GM12891 (cell line): ENCODE results near the gene DAGLB. TPM values are rescaled to one million over a fixed set of nuclear protein-coding genes. Genes with fewer than 3 reads are reported as not detected.

Experiments used
- DNase-seq: peaks from one replicate; pipeline ENCODE4 v3.0.0; 2011; ENCODE audit warnings: low spot score; ENCODE audit not compliant: insufficient read length
- FAIRE-seq: peaks from 2 replicates; lab custom pipeline; 2011; peaks lifted over from hg19 to GRCh38; lab: Jason Lieb, UNC
- PAX5 ChIP-seq: IDR thresholded peaks from 2 replicates; pipeline ENCODE4 v1.6.1; 2011; ENCODE audit warnings: low read length, moderate library complexity, mild to moderate bottlenecking; ENCODE audit not compliant: insufficient read depth, severe bottlenecking
- POLR2A ChIP-seq: IDR thresholded peaks from 2 replicates; pipeline ENCODE4 v1.6.1; 2011; ENCODE audit warnings: low read depth, low read length, control low read depth
- POLR2AphosphoS5 ChIP-seq: IDR thresholded peaks from 2 replicates; pipeline ENCODE4 v1.6.1; 2011; ENCODE audit warnings: low read depth, low read length, control low read depth
- POU2F2 ChIP-seq: IDR thresholded peaks from 2 replicates; pipeline ENCODE4 v1.6.1; 2011; ENCODE audit warnings: low read depth, mild to moderate bottlenecking, control low read depth, low read length, moderate library complexity
- SPI1 ChIP-seq: IDR thresholded peaks from 2 replicates; pipeline ENCODE4 v1.6.1; 2011; ENCODE audit warnings: low read depth, low read length, control low read depth
- TAF1 ChIP-seq: IDR thresholded peaks from 2 replicates; pipeline ENCODE4 v1.6.1; 2011; ENCODE audit warnings: low read depth, low read length, control low read depth
- polyA plus RNA-seq: library from polyadenylated mRNA; unstranded; fragments of >200 nt; gene quantifications from one replicate; pipeline ENCODE4 v1.2.1, GENCODE V29; 2012; ENCODE audit warnings: low read depth, missing spikeins, inconsistent platforms; ENCODE audit not compliant: missing spikeins

The DAGLB gene, protein sequence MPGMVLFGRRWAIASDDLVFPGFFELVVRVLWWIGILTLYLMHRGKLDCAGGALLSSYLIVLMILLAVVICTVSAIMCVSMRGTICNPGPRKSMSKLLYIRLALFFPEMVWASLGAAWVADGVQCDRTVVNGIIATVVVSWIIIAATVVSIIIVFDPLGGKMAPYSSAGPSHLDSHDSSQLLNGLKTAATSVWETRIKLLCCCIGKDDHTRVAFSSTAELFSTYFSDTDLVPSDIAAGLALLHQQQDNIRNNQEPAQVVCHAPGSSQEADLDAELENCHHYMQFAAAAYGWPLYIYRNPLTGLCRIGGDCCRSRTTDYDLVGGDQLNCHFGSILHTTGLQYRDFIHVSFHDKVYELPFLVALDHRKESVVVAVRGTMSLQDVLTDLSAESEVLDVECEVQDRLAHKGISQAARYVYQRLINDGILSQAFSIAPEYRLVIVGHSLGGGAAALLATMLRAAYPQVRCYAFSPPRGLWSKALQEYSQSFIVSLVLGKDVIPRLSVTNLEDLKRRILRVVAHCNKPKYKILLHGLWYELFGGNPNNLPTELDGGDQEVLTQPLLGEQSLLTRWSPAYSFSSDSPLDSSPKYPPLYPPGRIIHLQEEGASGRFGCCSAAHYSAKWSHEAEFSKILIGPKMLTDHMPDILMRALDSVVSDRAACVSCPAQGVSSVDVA
- polyA plus RNA-seq: 4.4 TPM

- TF ChIP-seq POU2F2 (no peak), POLR2AphosphoS5 (peak; percentile 88), TAF1 (peak; percentile 43; the same call in 1 of the 2 replicates), SPI1 (no peak), PAX5 (peak; percentile 24), POLR2A (peak; percentile 92)
- DNase-seq: peak; percentile 95
- FAIRE-seq: peak; percentile 97
Measured at GRCh38 chr7:6447581-6448199, at the start of gene DAGLB. DAGLB (minus strand) TSS chr7:6447954; CDS start chr7:6447842, 112 bp downstream.

GRCh38 chr7:6497637-6497905 lies 49.8 kb upstream of the DAGLB start:
- FAIRE-seq (no peak), DNase-seq (no peak)
- TF ChIP-seq TAF1 (no peak), SPI1 (no peak), PAX5 (no peak), POU2F2 (no peak), POLR2A (no peak), POLR2AphosphoS5 (no peak)

DNA sequence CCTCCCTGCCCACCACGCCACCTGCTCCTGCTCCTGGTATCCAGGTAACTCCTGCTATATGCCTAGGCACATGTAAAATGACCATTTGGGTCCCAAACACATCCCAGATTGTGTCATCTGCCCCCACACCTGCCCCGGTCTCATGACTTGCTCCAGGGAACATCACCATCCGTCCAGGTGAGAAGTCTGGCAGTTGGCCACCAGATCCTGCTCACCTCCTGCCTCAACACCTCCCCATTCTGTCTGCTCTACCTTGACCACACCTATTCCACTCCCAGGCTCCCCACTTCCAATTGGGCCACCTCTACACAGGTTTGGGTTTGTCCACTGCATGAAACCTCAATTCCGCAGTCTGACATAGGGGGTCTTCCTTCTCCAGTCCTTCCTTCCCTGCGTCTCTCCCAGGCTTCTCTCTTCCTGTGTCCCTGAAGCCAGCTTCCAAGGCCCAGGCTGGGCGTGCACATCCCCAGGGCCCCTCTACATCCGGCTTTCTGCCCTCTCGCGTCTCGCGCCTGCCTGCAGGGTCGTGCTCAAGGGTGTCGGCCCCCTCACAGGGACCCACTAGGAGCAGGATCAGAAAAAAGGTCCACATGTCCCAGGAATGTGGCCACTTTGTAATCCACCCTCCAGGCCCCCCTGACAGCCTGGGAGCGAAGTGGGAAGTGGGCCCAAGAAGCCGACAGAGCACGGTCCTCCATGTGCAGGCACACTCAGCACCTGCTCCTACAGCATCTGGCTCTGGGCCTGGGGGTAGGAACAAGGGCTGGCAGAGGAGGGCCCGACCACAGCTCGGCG lies 49.3 kb upstream of the DAGLB start:
- no peak for TF ChIP-seq TAF1
- DNase-seq (no peak), FAIRE-seq (no peak)

GRCh38 chr7:6495597-6496262 lies 48.0 kb upstream of the DAGLB start:
- FAIRE-seq (no peak), DNase-seq (no peak)
- no peak for TF ChIP-seq SPI1

DNA sequence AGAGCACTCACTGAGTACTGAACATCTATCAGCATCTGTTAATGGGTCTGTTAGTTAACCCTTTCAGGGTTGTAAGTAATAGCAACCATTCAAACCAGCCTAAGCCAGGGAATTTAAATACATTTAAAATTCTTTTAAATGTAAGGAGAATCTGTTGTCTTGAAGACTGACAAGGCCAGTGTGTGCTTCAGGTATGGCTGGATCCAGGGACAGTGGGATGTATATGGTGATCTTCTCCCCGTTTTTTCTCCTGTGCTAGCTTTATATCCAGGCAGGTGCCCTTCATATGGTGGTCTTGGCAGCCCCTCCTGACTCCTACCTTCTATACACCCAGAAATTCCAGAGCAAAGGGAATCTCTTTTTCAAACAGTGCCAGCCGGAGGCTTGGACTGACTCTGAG lies 46.6 kb upstream of the DAGLB start:
- no peak for FAIRE-seq
- no peak for DNase-seq
- no peak for TF ChIP-seq PAX5
- no peak for TF ChIP-seq TAF1
- no peak for TF ChIP-seq POU2F2

DNA sequence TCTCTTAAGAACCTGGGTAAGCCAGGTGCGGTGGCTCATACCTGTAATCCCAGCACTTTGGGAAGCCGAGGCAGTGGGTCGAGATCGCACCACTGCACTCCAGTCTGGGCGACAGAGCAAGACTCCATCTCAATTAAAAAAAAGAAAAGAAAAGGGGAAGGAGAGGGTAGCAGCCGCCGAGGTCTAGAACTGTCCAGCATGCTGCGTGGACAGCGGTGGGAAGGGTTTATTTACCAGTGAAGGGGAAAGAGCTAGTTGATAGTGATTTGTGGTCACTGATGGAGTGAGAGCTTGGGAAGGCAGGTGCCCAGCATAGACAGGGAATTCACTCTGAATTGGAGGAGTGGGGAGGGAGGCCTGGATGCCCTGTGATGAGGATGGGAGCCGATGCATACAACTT lies 43.4 kb upstream of the DAGLB start:
- no peak for DNase-seq
- FAIRE-seq: no peak
- TF ChIP-seq TAF1 (no peak), POU2F2 (no peak), PAX5 (no peak), POLR2A (no peak), SPI1 (no peak), POLR2AphosphoS5 (no peak)

- no peak for DNase-seq
- no peak for FAIRE-seq
- TF ChIP-seq POLR2AphosphoS5: no peak
- no peak for TF ChIP-seq POU2F2
Measured at GRCh38 chr7:6489612-6490011, 41.9 kb upstream of the DAGLB start.

DNA sequence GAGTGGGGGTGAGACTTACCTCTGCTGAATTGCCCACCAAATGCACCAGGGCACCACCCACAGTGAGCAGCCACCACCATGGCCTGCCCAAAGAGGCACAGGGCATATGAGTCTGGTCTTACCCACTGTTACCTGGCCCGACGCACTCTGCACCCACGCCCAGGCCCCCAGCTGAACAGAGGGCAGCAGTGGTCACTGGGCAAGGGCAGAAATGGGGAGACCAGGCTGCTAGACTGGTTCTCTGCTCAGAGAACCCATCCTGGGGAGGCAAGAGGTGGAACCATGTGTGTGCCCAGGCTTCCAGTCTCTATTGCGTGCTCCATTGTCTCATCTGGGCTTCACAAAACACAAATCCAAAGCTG lies 39.4 kb upstream of the DAGLB start:
- FAIRE-seq: no peak
- TF ChIP-seq PAX5 (no peak), SPI1 (no peak), POLR2AphosphoS5 (no peak)

DNA sequence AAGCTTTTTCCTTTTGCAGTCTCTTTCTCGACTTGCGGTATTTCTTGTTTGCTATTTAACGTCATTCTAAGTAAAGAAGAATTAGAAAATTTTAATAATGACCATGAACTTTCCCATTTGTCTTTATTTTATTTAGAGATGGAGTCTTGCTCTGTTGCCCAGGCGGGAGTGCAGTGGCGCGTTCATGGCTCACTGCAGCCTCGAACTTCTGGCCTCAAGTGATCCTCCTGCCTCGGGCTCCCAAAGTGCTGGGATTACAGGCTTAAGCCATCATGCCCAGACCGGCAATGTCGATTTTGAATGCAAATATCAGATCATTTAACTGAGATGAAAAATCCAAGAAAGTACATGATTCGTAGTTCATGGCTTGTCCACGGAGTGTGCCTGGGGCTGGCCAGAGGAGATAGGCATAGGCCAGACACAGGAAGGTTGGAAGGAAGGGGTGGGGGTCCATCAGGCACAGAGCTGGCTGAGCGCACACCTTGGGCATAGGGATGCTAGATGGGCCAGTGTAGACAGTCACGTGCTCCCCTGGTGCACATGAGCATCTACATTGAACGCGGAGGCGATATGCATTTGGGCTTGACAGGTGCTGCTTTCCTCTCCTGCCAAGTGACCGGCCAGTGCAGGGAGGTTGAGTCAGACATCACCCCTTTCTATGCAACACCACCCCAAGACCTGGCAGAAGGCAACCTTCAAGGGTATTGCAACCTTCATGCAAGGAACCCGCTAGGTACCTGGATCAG lies 38.9 kb upstream of the DAGLB start:
- DNase-seq (no peak), FAIRE-seq (no peak)
- TF ChIP-seq PAX5: no peak
- no peak for TF ChIP-seq POLR2A

More for the DNA sequence above, 39.4 kb upstream of the DAGLB start:
- DNase-seq: no peak

- DNase-seq (no peak), FAIRE-seq (peak; percentile 13)
- TF ChIP-seq PAX5 (no peak), POU2F2 (no peak), SPI1 (no peak), POLR2A (no peak), POLR2AphosphoS5 (no peak), TAF1 (no peak)
Measured at GRCh38 chr7:6482743-6483119, 35.0 kb upstream of the DAGLB start.
